Esophagus mucosa (tissue), 1 donor: ENCODE measurements around the gene SNAP47. TPM values are rescaled to one million over a fixed set of nuclear protein-coding genes. Genes with fewer than 3 reads are reported as not detected.
"Not testable (repeated sequence)": the region's sequence is repeated elsewhere in the genome, so short reads cannot be mapped to it uniquely, and the experiment has no call there.

Experiments
- ATAC-seq: fragments of 200-7000 bp; cut with Tn5 transposase; one replicate; pipeline ENCODE4 v1.9.1; 2020
- total RNA-seq: library from RNA; stranded (reverse); gene quantifications from one replicate; pipeline ENCODE4 v1.2.4, GENCODE V29; 2023
- donor health status: DM: yes; HTN: yes; CAD: no.

The SNAP47 gene, protein sequence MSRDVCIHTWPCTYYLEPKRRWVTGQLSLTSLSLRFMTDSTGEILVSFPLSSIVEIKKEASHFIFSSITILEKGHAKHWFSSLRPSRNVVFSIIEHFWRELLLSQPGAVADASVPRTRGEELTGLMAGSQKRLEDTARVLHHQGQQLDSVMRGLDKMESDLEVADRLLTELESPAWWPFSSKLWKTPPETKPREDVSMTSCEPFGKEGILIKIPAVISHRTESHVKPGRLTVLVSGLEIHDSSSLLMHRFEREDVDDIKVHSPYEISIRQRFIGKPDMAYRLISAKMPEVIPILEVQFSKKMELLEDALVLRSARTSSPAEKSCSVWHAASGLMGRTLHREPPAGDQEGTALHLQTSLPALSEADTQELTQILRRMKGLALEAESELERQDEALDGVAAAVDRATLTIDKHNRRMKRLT
- 15.8 TPM for total RNA-seq

DNA sequence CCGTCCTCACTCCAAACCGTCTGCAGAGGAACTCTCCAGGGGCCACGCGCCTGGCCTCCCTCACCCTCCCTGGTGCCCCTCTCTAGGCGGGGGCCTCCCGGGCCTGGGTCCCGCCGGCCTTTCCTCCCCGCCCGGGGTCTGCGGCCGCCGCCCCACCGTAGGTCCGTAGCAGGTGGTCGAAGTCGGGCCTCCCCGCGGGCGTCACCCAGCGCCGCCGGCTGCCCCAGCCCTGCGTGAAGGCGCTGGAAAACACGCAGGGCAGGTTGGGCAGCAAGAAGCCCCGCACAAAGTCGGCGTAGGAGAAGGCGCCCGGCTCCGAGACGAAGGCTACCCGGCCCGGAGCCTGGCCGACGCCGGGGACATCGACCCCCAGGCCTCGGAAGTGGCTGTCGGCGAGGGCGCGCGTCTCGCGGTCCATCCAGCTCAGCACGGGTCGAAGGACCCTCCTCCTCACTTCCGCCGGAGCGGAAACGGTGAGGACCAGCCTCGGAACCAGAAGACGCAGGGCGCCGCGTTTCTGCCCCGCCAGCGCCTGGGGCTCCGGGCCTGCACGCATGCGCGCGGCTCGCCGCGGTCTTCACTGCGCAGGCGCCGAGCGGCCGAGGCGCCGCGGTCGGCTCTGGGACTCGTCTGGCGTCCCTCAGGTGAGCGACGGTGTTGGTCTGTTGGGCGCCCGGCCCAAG lies at the start of gene SNAP47, which contains the start of gene JMJD4:
Gene SNAP47, plus strand, starts transcription at position 580 of the 683 bp plus-strand sequence. CDS start 12,302 bp downstream, outside the sequence.
Gene JMJD4, minus strand, starts transcription at position 447 of the 683 bp plus-strand sequence. Its CDS starts 29 bp downstream, at position 418.
- ATAC-seq = peak; percentile 87

DNA sequence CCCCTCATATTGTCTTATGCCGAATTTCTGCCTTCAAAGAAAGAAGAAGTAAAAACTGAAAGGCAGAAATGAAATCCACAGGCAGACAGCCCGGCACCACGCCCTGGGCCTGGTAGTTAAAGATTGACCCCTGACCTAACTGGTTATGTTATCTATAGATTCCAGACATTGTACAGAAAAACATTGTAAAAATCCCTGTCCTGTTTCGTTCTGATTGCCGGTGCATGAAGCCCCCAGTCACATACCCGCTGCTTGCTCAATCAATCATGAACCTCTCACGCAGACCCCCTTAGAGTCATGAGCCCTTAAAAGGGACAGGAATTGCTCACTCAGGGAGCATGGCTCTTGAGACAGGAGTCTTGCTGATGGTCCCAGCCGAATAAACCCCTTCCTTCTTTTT lies 49.4 kb upstream of the SNAP47 start:
- ATAC-seq = no peak

GRCh38 chr1:227697321-227697864 lies 37.8 kb upstream of the SNAP47 start:
- ATAC-seq = no peak

GRCh38 chr1:227701631-227702030 lies 33.6 kb upstream of the SNAP47 start:
- not testable (repeated sequence) for ATAC-seq

DNA sequence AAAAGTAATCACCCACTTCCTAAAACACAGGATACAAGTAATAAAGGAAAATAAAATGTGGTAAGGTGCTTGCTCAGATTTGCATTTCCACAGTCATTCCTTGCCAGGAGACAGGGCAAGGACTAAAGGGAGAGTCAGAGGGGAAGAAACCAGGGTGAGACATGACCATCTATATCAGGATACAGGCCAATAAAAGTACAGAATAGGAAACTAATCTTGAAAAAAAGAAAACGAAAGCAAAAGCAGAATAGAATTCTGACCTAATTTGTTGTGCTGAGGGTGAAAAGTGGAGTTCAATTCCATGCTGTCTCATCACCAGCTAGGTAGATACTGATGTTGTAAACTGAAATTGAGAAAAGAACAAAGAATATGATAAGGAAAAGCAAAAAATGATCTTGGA lies 27.4 kb upstream of the SNAP47 start:
- ATAC-seq = no peak

DNA sequence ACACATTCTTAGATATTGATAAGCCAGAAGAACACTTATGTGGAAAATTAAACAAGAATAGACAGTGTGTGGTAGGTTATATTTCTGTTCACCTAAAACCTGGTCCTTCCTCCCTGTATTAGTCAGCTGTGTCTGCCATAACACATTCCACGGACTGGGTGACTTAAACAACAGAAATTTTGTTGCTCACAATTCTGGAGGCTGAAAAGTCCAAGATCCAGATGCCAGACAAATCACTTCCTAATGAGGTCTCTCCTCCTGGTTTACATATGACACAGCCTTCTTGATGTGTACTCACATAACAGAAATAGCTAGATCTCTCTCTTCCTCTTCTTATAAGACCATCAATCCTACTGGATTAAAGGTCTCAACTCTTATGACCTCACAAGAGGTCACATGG lies 25.8 kb upstream of the SNAP47 start:
- ATAC-seq = no peak

GRCh38 chr1:227710474-227710873 lies 24.8 kb upstream of the SNAP47 start:
- not testable (repeated sequence) for ATAC-seq

DNA sequence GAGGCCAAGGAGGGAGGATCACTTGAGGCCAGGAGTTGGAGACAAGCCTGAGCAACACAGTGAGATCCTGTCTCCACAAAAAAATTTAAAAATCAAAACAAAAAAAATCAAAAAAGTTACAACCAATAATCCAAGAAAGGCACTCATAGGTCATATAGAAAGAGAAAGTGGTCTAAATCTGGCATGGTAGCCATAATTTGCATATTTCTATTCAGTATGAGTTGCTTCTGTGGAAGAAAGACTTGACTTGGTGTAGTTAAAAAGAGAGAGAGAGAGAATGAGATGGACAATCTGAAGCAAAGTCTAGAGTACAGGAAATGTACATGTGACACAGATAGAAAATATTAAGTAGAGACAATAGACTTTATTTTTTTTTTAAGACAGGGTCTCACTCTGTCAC lies 22.6 kb upstream of the SNAP47 start:
- ATAC-seq = no peak

DNA sequence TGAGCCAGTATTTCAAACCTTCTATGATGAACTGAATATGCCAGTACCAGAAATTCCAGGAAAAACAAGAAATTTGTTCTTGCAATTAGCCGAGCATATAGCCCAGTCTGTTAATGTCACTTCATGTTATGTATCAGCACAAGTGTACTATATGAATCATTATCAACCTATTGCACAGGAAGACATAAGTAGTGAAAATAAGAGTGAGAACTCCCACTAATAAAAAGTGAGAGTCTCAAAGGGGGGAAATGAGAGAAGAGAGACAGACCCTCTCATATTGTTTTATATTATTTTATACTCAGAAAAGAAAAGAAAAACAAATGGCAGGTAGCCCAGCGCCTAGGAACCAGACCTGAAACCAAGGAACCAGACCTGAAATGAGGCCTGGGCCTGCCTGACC lies 16.3 kb upstream of the SNAP47 start:
- no peak for ATAC-seq

- ATAC-seq = no peak
Observed at GRCh38 chr1:227723474-227723873, 11.8 kb upstream of the SNAP47 start.

DNA sequence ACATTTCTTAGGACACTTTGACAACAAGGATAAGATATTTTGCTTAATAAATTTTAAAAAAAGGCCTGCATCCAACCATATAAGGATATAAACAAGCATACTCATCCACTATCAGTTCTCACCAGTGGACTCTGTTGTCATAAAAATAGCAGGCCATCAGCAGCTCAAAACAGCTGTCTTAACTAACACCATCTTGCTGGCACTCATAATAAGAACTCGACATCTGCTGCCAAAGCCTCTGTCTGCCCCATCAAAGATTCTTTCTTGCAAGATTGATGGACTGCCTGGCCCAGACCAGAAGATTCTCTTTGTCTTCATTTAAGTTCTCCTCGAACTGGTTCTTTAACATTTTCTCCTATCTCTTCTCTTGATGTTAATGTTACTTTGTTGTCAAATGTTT lies 10.2 kb upstream of the SNAP47 start:
- ATAC-seq = no peak

GRCh38 chr1:227726318-227726717 lies 8.9 kb upstream of the SNAP47 start:
- ATAC-seq = no peak

DNA sequence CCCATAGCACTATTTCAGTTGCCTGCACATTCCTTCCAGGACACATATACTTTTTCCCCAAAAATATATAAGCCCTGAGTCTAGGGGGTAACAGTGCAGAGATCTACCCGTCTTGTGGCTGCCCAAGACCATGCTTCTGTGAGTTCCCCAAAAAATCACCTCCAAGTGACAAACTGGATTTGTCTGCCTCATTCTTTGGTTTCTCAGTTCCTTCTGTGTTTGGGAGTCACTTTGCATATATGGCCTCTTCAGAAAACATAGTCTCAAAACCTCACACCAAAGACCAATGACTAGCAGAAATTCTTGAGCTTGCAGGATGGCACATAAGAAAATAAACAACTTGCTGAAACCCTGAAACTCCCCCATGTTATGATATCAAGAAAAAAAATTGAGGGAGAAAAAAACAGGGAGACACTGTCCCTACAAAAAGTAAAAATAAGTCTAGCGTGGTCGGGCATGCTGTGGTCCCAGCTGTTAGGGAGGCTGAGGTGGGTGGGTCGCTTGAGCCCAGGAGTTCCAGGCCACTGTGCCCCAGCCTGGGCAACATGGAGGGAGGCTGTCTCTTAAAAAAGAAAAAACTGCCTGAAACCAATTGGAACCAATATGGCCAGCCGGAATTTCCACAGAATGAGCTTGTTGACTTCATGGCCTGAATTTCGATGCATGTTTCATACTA lies 8.2 kb upstream of the SNAP47 start:
- no peak for ATAC-seq

DNA sequence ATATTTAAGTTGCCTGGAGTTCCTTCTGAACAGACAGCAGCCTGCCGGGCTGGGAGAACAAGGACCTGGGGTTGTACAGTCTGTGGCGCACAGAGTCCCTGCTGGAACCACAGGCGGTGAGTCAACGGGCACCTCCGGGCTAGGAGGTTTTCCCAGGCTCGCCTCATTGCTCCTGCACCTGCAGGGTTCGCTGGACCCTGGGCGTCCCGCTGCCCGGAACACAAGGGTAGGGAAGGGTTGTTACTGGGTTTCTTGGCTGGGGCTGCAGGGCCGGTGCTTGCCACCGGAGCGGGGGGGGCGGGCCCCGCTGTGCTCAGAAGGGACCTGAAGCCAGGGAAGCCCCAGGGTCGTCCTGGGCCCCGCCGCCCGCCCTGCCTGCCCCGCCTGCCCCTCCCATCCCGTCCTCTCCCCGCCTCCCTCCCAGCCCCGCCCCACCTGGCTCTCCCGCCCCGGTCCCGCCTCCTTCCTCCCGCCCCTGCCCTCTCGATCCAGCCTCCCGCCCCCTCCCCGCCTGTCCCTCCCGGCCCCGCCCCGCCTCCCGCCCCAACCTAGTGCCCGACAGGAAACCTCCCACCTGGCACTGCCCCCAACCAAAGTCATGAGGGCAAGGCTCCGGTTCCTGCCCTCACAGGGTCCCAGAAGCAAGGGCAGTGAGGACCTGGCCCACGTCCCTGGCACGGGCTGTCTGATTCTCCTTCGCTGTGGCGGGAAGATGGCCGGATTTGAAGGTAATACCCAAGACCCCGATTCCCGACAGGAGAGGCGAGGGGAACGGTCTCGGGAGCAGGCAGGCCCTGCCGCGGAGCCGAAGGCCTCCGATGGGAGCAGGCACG lies 7.0 kb upstream of the SNAP47 start:
- ATAC-seq = peak; percentile 82

- ATAC-seq = peak; percentile 5
Observed at GRCh38 chr1:227728892-227729143, 6.4 kb upstream of the SNAP47 start.

- ATAC-seq = no peak
Observed at GRCh38 chr1:227729144-227729880, 5.9 kb upstream of the SNAP47 start.

GRCh38 chr1:227729881-227730629 lies 5.2 kb upstream of the SNAP47 start:
- no peak for ATAC-seq

DNA sequence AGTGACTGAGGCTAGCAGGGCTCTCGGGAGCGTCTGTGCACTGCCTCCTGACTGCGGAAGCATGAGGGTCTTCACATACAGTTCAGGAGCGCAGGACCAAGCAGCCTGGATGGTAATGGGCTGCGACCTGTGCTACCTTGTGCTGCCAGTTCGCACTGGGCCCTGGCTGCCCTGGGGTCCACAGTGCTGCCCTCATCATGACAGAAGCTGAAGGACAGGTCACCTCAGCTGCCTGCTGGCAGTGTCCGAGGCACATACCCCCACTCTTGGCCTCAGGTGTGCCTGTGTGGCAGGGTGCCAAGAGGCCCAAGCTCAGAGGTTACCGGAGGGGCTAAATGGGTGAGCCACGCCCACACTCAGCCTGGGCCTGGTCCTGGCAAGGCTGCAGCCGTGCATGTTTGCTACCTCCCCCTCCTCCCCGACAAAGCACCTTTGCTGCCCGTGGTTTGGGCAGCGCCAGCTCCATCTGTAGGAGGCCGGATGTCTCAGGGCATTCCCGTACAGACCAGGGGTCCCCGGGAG lies 4.5 kb upstream of the SNAP47 start:
- no peak for ATAC-seq

- no peak for ATAC-seq
Observed at GRCh38 chr1:227731241-227731677, 4.0 kb upstream of the SNAP47 start.
